Liver (tissue), 9 donors: Measurements from ENCODE around the gene FLNB. TPM values are rescaled to one million over a fixed set of nuclear protein-coding genes. Genes with fewer than 3 reads are reported as not detected.

Experiments
- DNase-seq: peaks from one replicate; pipeline ENCODE4 v3.0.0-alpha.2; 2017; ENCODE audit warnings: low spot score
- H3K27ac ChIP-seq, 2 donors: one replicate each; pipeline ENCODE4 v1.7.0; 2013; ENCODE audit warnings: inconsistent platforms in 2 of 2, low read length in 2 of 2, control low read depth in 1 of 2, low read depth in 1 of 2, mild to moderate bottlenecking in 1 of 2
- H3K27me3 ChIP-seq, 4 donors: one replicate each; pipeline versions ENCODE4 v1.6.1 to v1.7.0; 2013; ENCODE audit warnings: low read length in 3 of 4, inconsistent platforms in 1 of 4, mild to moderate bottlenecking in 1 of 4, moderate library complexity in 1 of 4; ENCODE audit not compliant: control insufficient read depth in 4 of 4, insufficient read depth in 4 of 4
- H3K36me3 ChIP-seq, 4 donors: one replicate each; pipeline versions ENCODE4 v1.6.1 to v1.7.0; 2013; ENCODE audit warnings: low read length in 3 of 4, mild to moderate bottlenecking in 3 of 4, low read depth in 1 of 4, moderate library complexity in 1 of 4; ENCODE audit not compliant: control insufficient read depth in 4 of 4, insufficient read depth in 3 of 4
- H3K4me1 ChIP-seq, 4 donors: one replicate each; pipeline versions ENCODE4 v1.6.1 to v1.7.0; 2013; ENCODE audit warnings: low read length in 3 of 4, mild to moderate bottlenecking in 3 of 4, moderate library complexity in 1 of 4; ENCODE audit not compliant: control insufficient read depth in 4 of 4, insufficient read depth in 4 of 4
- H3K4me3 ChIP-seq, 3 donors: one replicate each; pipeline versions ENCODE4 v1.6.1 to v1.7.0; 2013; ENCODE audit warnings: low read length in 3 of 3, control low read depth in 1 of 3, low read depth in 1 of 3, mild to moderate bottlenecking in 1 of 3
- H3K9ac ChIP-seq, 2 donors: one replicate each; pipeline ENCODE4 v1.7.0; 2013; ENCODE audit warnings: low read length in 2 of 2, mild to moderate bottlenecking in 2 of 2, moderate library complexity in 2 of 2, control low read depth in 1 of 2, low read depth in 1 of 2
- H3K9me3 ChIP-seq, 4 donors: one replicate each; pipeline versions ENCODE4 v1.6.1 to v1.7.0; 2013; ENCODE audit warnings: low read length in 3 of 4; ENCODE audit not compliant: control insufficient read depth in 4 of 4
- EGR1 ChIP-seq, 2 donors: IDR thresholded peaks; 2 replicates each; pipeline ENCODE4 v1.6.1; 2016 to 2018; ENCODE audit warnings: antibody characterized with exemption in 2 of 2, low read depth in 2 of 2
- FOXA1 ChIP-seq: IDR thresholded peaks from 2 replicates; pipeline ENCODE4 v1.6.1; 2016; ENCODE audit warnings: antibody characterized with exemption
- FOXA2 ChIP-seq: IDR thresholded peaks from 2 replicates; pipeline ENCODE4 v1.6.1; 2016; ENCODE audit warnings: antibody characterized with exemption
- GABPA ChIP-seq, 2 donors: IDR thresholded peaks in 1 of 2; conservative IDR thresholded peaks in 1 of 2; 2 replicates each; pipeline ENCODE4 v1.6.1; 2016; ENCODE audit warnings: antibody characterized with exemption in 2 of 2, mild to moderate bottlenecking in 1 of 2, moderate library complexity in 1 of 2
- HNF4A ChIP-seq, 2 donors: conservative IDR thresholded peaks; 2 replicates each; pipeline ENCODE4 v1.6.1; 2016; ENCODE audit warnings: antibody characterized with exemption in 2 of 2, mild to moderate bottlenecking in 2 of 2
- HNF4G ChIP-seq: IDR thresholded peaks from 2 replicates; pipeline ENCODE4 v1.6.1; 2016; ENCODE audit warnings: antibody characterized with exemption
- JUND ChIP-seq, 2 donors: IDR thresholded peaks; 2 replicates each; pipeline ENCODE4 v1.6.1; 2016; ENCODE audit warnings: antibody characterized with exemption in 2 of 2
- NR2F2 ChIP-seq: IDR thresholded peaks from 2 replicates; pipeline ENCODE4 v1.6.1; 2016; ENCODE audit warnings: antibody characterized with exemption
- RAD21 ChIP-seq, 2 donors: IDR thresholded peaks; 2 replicates each; pipeline ENCODE4 v1.6.1; 2016; ENCODE audit warnings: antibody characterized with exemption in 2 of 2, mild to moderate bottlenecking in 2 of 2
- RXRA ChIP-seq, 2 donors: IDR thresholded peaks; 2 replicates each; pipeline ENCODE4 v1.6.1; 2017 to 2018; ENCODE audit warnings: antibody characterized with exemption in 2 of 2, mild to moderate bottlenecking in 1 of 2
- SP1 ChIP-seq: IDR thresholded peaks from 2 replicates; pipeline ENCODE4 v1.6.1; 2018; ENCODE audit warnings: antibody characterized with exemption, mild to moderate bottlenecking
- TAF1 ChIP-seq: conservative IDR thresholded peaks from 2 replicates; pipeline ENCODE4 v1.6.1; 2016; ENCODE audit warnings: antibody characterized with exemption, mild to moderate bottlenecking
- YY1 ChIP-seq: IDR thresholded peaks from 2 replicates; pipeline ENCODE4 v1.6.1; 2016; ENCODE audit warnings: antibody characterized with exemption, mild to moderate bottlenecking
- WGBS: extraction: QIAGEN DNeasy Blood & Tissue Kit; methylation state at CpG from one replicate; pipeline ENCODE4 v1.1.7; 2013; 5-methylcytosine and 5-hydroxymethylcytosine counted together
- polyA plus RNA-seq, 2 donors: library from polyadenylated mRNA; stranded (reverse) in 1 of 2; unstranded in 1 of 2; fragments of 200-250 nt in 1 of 2; fragments of >200 nt in 1 of 2; fragmentation: Nextera tagmentation in 1 of 2; extraction: Ambion mirVana in 1 of 2; gene quantifications; one replicate each; pipeline versions ENCODE4 v1.2.1 to v1.2.3, GENCODE V29; 2013 to 2015
- total RNA-seq, 2 donors: library from RNA; depleted of rRNA; stranded (reverse); fragments of >200 nt; gene quantifications; one replicate each; pipeline ENCODE4 v1.2.3, GENCODE V29; 2014
- TF ChIP-seq, protein P1 (sequence below): IDR thresholded peaks from 2 replicates; pipeline ENCODE4 v1.6.1; 2016; ENCODE audit warnings: antibody characterized with exemption
- TF ChIP-seq, protein P2 (sequence below): IDR thresholded peaks from 2 replicates; pipeline ENCODE4 v1.6.1; 2016; ENCODE audit warnings: antibody characterized with exemption, mild to moderate bottlenecking
- TF ChIP-seq, protein P3 (sequence below): fragments of 150-350 bp; IDR thresholded peaks from 2 replicates; pipeline ENCODE4 v1.5.1; 2017; ENCODE audit warnings: improper control_type of control experiment, low read depth, low read length; ENCODE audit not compliant: missing input control
- TF ChIP-seq, protein P4 (sequence below): IDR thresholded peaks from 2 replicates; pipeline ENCODE4 v1.6.1; 2016; ENCODE audit warnings: antibody characterized with exemption
- TF ChIP-seq, protein P5 (sequence below): IDR thresholded peaks from 2 replicates; pipeline ENCODE4 v1.6.1; 2016; ENCODE audit warnings: antibody characterized with exemption
- donor health status: healthy.
- donor health status: healthy.
- donor health status: healthy.
- donor health status: healthy.
- donor health status: healthy.

The FLNB gene
- total and polyA plus RNA-seq, 4 donors = 22.9 to 124 (median 44.3) TPM

DNA sequence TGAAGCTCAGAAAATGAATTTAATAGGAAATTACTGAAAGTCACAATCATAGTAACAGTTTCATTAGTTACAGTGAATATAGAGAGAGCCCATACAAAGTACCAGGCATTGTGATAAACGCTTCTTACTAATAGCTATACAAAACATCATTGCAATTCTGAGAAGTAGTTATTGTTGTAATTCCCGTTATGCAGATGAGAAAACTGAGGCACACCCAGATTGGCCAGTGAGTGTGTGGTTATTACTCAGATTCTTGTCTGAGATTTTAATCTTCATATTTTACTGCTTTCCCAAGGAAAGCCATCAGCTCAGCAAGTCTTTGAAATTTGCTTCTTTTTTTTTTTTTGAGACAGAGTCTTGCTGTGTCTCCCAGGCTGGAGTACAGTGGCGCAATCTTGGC lies 14.3 kb downstream of the FLNB start:
- 85% methylated on average over 3 of the region's 3 CpGs for WGBS
- Histone ChIP-seq H3K27me3 (no peaks in the 10 kb centered on the region), H3K9ac (no peak overlapping the region), H3K4me1 (peaks cover 28 to 76% (median 64%) of the 10 kb centered on the region in 4 donors), H3K27ac (peak overlapping the region; percentile 68 to 75), H3K36me3 (no peaks in the 10 kb centered on the region), H3K9me3 (no peaks in the 10 kb centered on the region), H3K4me3 (no peak overlapping the region)
- no peak for DNase-seq
- TF ChIP-seq, protein P1, sequence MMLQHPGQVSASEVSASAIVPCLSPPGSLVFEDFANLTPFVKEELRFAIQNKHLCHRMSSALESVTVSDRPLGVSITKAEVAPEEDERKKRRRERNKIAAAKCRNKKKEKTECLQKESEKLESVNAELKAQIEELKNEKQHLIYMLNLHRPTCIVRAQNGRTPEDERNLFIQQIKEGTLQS = no peak
- TF ChIP-seq FOXA1 (no peak), EGR1 (IDR thresholded peaks at IDR 0.05; ENCODE audit: low read depth in 2 of 2) (no peak), JUND (IDR thresholded peaks at IDR 0.05) (no peak), RXRA (IDR thresholded peaks at IDR 0.05) (no peak), SP1 (no peak), YY1 (no peak), GABPA (IDR thresholded peaks at IDR 0.05 in 1 of 2, conservative IDR thresholded peaks at IDR 0.05 in 1 of 2) (no peak), NR2F2 (no peak), TAF1 (no peak), HNF4A (conservative IDR thresholded peaks at IDR 0.05) (no peak)
- TF ChIP-seq, protein P2, sequence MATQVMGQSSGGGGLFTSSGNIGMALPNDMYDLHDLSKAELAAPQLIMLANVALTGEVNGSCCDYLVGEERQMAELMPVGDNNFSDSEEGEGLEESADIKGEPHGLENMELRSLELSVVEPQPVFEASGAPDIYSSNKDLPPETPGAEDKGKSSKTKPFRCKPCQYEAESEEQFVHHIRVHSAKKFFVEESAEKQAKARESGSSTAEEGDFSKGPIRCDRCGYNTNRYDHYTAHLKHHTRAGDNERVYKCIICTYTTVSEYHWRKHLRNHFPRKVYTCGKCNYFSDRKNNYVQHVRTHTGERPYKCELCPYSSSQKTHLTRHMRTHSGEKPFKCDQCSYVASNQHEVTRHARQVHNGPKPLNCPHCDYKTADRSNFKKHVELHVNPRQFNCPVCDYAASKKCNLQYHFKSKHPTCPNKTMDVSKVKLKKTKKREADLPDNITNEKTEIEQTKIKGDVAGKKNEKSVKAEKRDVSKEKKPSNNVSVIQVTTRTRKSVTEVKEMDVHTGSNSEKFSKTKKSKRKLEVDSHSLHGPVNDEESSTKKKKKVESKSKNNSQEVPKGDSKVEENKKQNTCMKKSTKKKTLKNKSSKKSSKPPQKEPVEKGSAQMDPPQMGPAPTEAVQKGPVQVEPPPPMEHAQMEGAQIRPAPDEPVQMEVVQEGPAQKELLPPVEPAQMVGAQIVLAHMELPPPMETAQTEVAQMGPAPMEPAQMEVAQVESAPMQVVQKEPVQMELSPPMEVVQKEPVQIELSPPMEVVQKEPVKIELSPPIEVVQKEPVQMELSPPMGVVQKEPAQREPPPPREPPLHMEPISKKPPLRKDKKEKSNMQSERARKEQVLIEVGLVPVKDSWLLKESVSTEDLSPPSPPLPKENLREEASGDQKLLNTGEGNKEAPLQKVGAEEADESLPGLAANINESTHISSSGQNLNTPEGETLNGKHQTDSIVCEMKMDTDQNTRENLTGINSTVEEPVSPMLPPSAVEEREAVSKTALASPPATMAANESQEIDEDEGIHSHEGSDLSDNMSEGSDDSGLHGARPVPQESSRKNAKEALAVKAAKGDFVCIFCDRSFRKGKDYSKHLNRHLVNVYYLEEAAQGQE = no peak
- TF ChIP-seq, protein P3, sequence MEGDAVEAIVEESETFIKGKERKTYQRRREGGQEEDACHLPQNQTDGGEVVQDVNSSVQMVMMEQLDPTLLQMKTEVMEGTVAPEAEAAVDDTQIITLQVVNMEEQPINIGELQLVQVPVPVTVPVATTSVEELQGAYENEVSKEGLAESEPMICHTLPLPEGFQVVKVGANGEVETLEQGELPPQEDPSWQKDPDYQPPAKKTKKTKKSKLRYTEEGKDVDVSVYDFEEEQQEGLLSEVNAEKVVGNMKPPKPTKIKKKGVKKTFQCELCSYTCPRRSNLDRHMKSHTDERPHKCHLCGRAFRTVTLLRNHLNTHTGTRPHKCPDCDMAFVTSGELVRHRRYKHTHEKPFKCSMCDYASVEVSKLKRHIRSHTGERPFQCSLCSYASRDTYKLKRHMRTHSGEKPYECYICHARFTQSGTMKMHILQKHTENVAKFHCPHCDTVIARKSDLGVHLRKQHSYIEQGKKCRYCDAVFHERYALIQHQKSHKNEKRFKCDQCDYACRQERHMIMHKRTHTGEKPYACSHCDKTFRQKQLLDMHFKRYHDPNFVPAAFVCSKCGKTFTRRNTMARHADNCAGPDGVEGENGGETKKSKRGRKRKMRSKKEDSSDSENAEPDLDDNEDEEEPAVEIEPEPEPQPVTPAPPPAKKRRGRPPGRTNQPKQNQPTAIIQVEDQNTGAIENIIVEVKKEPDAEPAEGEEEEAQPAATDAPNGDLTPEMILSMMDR = no peak

DNA sequence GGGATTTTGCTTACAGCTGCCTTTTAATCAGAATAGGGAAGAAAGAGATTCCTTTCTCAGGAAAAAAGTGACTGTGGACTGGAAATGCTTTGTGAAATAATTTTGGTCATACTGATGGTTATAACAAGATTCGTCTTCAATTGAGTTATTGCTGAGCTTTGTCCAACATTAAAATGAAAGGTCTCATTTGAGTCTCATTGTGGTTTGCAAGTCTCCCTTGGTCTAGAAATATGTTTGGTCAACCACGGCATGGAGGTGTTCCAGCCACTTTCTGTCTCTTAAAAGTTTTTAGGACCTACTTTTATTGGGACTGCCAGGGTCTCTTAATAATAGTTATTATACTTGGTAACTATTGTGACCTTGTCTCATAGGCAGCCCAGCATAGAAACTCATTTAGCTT lies 15.3 kb downstream of the FLNB start:
- Histone ChIP-seq H3K9me3 (no peaks in the 10 kb centered on the region), H3K4me1 (peaks cover 28 to 70% (median 57%) of the 10 kb centered on the region in 4 donors), H3K36me3 (no peaks in the 10 kb centered on the region), H3K27me3 (no peaks in the 10 kb centered on the region), H3K27ac (no peak overlapping the region), H3K9ac (no peak overlapping the region), H3K4me3 (no peak overlapping the region)
- WGBS = 70% methylated on average over 2 of the region's 2 CpGs
- no peak for DNase-seq
- no peak for TF ChIP-seq RXRA (IDR thresholded peaks at IDR 0.05)
- no peak for TF ChIP-seq GABPA (IDR thresholded peaks at IDR 0.05 in 1 of 2, conservative IDR thresholded peaks at IDR 0.05 in 1 of 2)
- TF ChIP-seq SP1 = no peak
- TF ChIP-seq NR2F2 = no peak
- TF ChIP-seq, protein P3 = no peak
- TF ChIP-seq YY1 = no peak
- no peak for TF ChIP-seq FOXA1
- no peak for TF ChIP-seq HNF4A (conservative IDR thresholded peaks at IDR 0.05)
- TF ChIP-seq FOXA2 = no peak
- TF ChIP-seq JUND (IDR thresholded peaks at IDR 0.05) = no peak
- TF ChIP-seq, protein P4, sequence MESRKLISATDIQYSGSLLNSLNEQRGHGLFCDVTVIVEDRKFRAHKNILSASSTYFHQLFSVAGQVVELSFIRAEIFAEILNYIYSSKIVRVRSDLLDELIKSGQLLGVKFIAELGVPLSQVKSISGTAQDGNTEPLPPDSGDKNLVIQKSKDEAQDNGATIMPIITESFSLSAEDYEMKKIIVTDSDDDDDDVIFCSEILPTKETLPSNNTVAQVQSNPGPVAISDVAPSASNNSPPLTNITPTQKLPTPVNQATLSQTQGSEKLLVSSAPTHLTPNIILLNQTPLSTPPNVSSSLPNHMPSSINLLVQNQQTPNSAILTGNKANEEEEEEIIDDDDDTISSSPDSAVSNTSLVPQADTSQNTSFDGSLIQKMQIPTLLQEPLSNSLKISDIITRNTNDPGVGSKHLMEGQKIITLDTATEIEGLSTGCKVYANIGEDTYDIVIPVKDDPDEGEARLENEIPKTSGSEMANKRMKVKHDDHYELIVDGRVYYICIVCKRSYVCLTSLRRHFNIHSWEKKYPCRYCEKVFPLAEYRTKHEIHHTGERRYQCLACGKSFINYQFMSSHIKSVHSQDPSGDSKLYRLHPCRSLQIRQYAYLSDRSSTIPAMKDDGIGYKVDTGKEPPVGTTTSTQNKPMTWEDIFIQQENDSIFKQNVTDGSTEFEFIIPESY = no peak
- TF ChIP-seq TAF1 = no peak
- TF ChIP-seq, protein P2 = no peak
- TF ChIP-seq, protein P5, sequence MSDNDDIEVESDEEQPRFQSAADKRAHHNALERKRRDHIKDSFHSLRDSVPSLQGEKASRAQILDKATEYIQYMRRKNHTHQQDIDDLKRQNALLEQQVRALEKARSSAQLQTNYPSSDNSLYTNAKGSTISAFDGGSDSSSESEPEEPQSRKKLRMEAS = no peak
- no peak for TF ChIP-seq EGR1 (IDR thresholded peaks at IDR 0.05; ENCODE audit: low read depth in 2 of 2)
- TF ChIP-seq RAD21 (IDR thresholded peaks at IDR 0.05) = no peak
- TF ChIP-seq HNF4G = no peak
